Hepatocyte (in vitro differentiated cells): Measurements from ENCODE around the gene NEK8.

Experiments
- CTCF ChIP-seq: fragments of 200-600 bp; sonication (generic); IDR thresholded peaks from 2 replicates; pipeline ENCODE4 v1.5.1; 2016; ENCODE audit warnings: antibody characterized with exemption, mild to moderate bottlenecking; ENCODE audit not compliant: poor library complexity
- EZH2 ChIP-seq: fragments of 200-600 bp; sonication (generic); IDR thresholded peaks from 2 replicates; pipeline ENCODE4 v1.6.1; 2016; ENCODE audit warnings: antibody characterized with exemption, mild to moderate bottlenecking, borderline replicate concordance
- EZH2phosphoT487 ChIP-seq: fragments of 200-600 bp; sonication (generic); IDR thresholded peaks from one replicate; pipeline ENCODE4 v1.6.1; 2018; ENCODE audit warnings: antibody characterized with exemption, mild to moderate bottlenecking, low read depth, moderate library complexity; ENCODE audit not compliant: unreplicated experiment, severe bottlenecking

GRCh38 chr17:28706471-28707338, 21.9 kb upstream of the NEK8 start:
- TF ChIP-seq CTCF (no peak), EZH2phosphoT487 (no peak), EZH2 (no peak)
